Measurements from ENCODE around the gene F7.

GRCh38 chr13:113096745-113097305 lies 8.8 kb upstream of the F7 start:
- TF ChIP-seq CTCF (conservative IDR thresholded peaks at IDR 0.05; ENCODE audit: low read depth, low read length) (no peak), EZH2phosphoT487 (IDR thresholded peaks at IDR 0.05; ENCODE audit: borderline replicate concordance, low read length) (no peak)

Measured in PC-3 (cell line).